ENCODE data around the gene C6orf118.

Gene C6orf118

GRCh38 chr6:165317723-165318122 lies 8.3 kb upstream of the C6orf118 start:
- DNase-seq (ENCODE audit: low read depth), result no peak
- in situ Hi-C loops (cut with HindIII; ENCODE audit: low sequenced_read_pairs), result no loop called here
- TF ChIP-seq CTCF (IDR thresholded peaks at IDR 0.05; ENCODE audit: low read depth, low read length, missing control alignments), result no peak
- H3K4me3 ChIP-seq (ENCODE audit: low read depth, low read length), result no peak overlapping the region

GRCh38 chr6:165306955-165307354 lies 2.5 kb downstream of the C6orf118 start:
- TF ChIP-seq CTCF (IDR thresholded peaks at IDR 0.05; ENCODE audit: low read depth, low read length, missing control alignments), result no peak
- no peak for DNase-seq (ENCODE audit: low read depth)
- in situ Hi-C loops (cut with HindIII; ENCODE audit: low sequenced_read_pairs), result no loop called here
- H3K4me3 ChIP-seq (ENCODE audit: low read depth, low read length), result no peak overlapping the region

- TF ChIP-seq CTCF (IDR thresholded peaks at IDR 0.05; ENCODE audit: low read depth, low read length, missing control alignments), result no peak
- in situ Hi-C loops (cut with HindIII; ENCODE audit: low sequenced_read_pairs), result no loop called here
Measured at GRCh38 chr6:165301372-165302246, 7.8 kb downstream of the C6orf118 start.

GRCh38 chr6:165300422-165300936 lies 8.9 kb downstream of the C6orf118 start:
- no peak overlapping the region for H3K4me3 ChIP-seq (ENCODE audit: low read depth, low read length)
- no peak for TF ChIP-seq CTCF (IDR thresholded peaks at IDR 0.05; ENCODE audit: low read depth, low read length, missing control alignments)
- no peak for DNase-seq (ENCODE audit: low read depth)
- in situ Hi-C loops (cut with HindIII; ENCODE audit: low sequenced_read_pairs), result no loop called here

More at GRCh38 chr6:165301372-165302246, 7.8 kb downstream of the C6orf118 start:
- DNase-seq (ENCODE audit: low read depth), result no peak
- H3K4me3 ChIP-seq (ENCODE audit: low read depth, low read length), result no peak overlapping the region

- DNase-seq (ENCODE audit: low read depth), result no peak
- in situ Hi-C loops (cut with HindIII; ENCODE audit: low sequenced_read_pairs), result no loop called here
- TF ChIP-seq CTCF (IDR thresholded peaks at IDR 0.05; ENCODE audit: low read depth, low read length, missing control alignments), result no peak
Measured at GRCh38 chr6:165298875-165299274, 10.5 kb downstream of the C6orf118 start.

GRCh38 chr6:165298402-165298801 lies 11.0 kb downstream of the C6orf118 start:
- no peak overlapping the region for H3K4me3 ChIP-seq (ENCODE audit: low read depth, low read length)
- TF ChIP-seq CTCF (IDR thresholded peaks at IDR 0.05; ENCODE audit: low read depth, low read length, missing control alignments), result no peak
- in situ Hi-C loops (cut with HindIII; ENCODE audit: low sequenced_read_pairs), result no loop called here
- DNase-seq (ENCODE audit: low read depth), result no peak

More at GRCh38 chr6:165298875-165299274, 10.5 kb downstream of the C6orf118 start:
- H3K4me3 ChIP-seq (ENCODE audit: low read depth, low read length), result no peak overlapping the region

Measured in astrocyte of the cerebellum (primary cell).